Astrocyte (in vitro differentiated cells and primary cell): ENCODE results near the gene IPCEF1.

ENCODE experiments used
- EZH2 ChIP-seq: IDR thresholded peaks from 2 replicates; pipeline ENCODE4 v1.6.1; 2012; ENCODE audit warnings: mild to moderate bottlenecking, low read length, inconsistent platforms; ENCODE audit not compliant: insufficient read depth
- TF ChIP-seq, protein P1 (sequence below): IDR thresholded peaks from 2 replicates; pipeline ENCODE4 v1.5.1; 2011; ENCODE audit warnings: low read depth, mild to moderate bottlenecking, inconsistent platforms, low read length, moderate library complexity; ENCODE audit not compliant: insufficient read depth

DNA sequence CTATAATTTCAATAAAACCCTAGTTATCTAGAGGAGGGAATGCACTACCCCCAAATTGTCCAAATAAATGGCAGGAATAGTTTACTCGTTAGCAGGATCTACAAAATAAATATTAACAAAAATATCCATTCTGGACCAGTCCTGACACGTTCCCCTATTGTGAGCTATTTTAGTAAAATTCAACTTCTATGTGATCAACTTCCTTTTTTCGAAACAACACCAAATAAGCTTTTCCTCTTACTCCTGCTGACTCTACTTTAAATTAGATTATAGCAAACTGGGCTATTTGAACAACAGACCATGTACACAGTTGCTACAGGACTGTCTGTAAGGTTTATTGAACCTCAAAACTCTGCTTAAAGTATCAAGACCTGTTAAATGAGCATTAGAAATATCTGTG is 154.3 kb downstream of the IPCEF1 start:
- TF ChIP-seq, protein P1, sequence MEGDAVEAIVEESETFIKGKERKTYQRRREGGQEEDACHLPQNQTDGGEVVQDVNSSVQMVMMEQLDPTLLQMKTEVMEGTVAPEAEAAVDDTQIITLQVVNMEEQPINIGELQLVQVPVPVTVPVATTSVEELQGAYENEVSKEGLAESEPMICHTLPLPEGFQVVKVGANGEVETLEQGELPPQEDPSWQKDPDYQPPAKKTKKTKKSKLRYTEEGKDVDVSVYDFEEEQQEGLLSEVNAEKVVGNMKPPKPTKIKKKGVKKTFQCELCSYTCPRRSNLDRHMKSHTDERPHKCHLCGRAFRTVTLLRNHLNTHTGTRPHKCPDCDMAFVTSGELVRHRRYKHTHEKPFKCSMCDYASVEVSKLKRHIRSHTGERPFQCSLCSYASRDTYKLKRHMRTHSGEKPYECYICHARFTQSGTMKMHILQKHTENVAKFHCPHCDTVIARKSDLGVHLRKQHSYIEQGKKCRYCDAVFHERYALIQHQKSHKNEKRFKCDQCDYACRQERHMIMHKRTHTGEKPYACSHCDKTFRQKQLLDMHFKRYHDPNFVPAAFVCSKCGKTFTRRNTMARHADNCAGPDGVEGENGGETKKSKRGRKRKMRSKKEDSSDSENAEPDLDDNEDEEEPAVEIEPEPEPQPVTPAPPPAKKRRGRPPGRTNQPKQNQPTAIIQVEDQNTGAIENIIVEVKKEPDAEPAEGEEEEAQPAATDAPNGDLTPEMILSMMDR = no peak
- no peak for TF ChIP-seq EZH2
